DMS153 treated with DMSO at 0.1 percent for 48 hours (cell line): ENCODE measurements around the gene MYL5.
"Not testable (repeated sequence)": the region's sequence is repeated elsewhere in the genome, so short reads cannot be mapped to it uniquely, and the experiment has no call there.

Experiments
- DNase-seq: peaks from one replicate; lab custom pipeline; 2025; ENCODE audit not compliant: unreplicated experiment; lab: John Stamatoyannopoulos, UW

The MYL5 gene

DNA sequence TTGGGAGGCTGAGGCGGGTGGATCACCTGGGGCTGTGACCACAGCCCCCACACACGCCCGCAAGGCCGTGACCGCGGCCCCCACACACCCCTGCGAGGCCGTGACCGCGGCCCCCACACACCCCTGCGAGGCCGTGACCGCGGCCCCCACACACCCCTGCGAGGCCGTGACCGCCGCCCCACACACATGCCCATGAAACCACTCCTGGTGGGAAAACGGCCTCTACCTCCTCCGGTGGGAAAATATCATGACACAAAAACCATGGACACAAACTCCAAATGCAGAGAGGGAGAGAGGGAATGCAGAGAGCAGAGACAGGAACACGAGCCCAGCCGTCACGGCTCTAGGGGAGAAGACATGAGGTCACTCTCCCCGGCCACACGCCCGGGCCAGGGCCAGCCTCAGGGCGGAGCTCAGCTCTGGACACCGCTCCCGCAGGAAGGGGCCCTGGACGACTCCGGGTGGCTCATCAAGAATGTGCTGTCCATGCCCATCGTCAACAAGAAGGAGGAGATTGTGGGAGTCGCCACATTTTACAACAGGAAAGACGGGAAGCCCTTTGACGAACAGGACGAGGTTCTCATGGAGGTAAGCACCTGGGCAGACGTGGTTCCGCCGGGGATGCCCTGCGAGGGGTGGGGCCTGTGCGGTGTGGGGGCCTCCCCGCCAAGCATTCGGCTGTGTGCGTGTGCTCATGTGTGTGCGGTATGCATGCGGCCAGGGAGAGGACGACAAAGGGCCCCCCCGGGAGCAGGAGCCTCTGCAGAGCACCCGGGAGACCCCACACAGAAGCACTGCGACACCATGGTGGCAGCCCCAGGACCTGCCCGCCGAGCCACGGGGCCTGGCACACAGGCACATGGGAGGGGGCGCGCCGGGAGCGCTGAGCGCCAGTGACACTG, 17.7 kb upstream of the MYL5 start:
- DNase-seq: no peak

DNA sequence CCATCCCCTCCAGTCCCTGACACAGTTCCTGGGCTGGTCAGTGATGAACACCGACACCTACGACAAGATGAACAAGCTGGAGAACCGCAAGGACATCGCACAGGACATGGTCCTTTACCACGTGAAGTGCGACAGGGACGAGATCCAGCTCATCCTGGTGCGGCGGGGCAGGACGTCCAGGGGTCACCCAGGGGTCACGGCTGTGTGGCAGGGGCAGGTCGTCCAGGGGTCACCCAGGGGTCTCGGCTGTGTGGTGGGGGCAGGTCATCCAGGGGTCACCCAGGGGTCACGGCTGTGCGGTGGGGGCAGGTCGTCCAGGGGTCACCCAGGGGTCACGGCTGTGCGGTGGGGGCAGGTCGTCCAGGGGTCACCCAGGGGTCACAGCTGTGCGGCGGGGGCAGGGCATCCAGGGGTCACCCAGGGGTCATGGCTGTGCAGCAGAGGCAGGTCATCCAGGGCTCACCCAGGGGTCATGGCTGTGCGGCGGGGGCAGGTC, 17.0 kb upstream of the MYL5 start:
- no peak for DNase-seq

DNA sequence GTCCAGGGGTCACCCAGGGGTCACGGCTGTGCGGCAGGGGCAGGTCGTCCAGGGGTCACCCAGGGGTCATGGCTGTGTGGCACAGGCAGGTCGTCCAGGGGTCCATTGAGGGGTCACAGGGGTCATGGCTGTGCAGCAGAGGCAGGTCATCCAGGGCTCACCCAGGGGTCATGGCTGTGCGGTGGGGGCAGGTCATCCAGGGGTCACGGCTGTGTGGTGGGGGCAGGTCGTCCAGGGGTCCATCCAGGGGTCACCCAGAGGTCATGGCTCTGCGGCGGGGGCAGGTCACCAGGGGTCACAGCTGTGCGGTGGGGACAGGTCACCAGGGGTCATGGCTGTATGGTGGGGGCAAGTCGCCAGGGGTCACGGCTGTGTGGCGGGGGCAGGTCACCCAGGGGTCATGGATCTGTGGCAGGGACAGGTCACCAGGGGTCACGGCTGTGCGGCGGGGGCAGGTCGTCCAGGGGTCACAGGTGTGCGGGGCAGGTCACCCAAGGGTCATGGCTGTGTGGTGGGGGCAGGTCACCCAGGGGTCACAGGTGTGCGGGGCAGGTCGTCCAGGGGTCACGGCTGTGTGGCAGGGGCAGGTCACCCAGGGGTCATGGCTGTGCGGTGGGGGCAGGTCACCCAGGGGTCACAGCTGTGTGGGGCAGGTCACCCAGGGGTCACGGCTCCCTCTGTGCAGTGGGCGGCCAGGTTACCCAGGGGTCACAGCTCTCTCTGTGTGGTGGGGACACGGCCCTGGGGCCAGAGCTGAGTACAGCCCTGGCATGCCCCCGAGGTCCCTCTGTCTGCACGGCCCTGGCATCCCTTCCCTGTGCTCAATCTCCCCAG, 16.3 kb upstream of the MYL5 start:
- no peak for DNase-seq

DNA sequence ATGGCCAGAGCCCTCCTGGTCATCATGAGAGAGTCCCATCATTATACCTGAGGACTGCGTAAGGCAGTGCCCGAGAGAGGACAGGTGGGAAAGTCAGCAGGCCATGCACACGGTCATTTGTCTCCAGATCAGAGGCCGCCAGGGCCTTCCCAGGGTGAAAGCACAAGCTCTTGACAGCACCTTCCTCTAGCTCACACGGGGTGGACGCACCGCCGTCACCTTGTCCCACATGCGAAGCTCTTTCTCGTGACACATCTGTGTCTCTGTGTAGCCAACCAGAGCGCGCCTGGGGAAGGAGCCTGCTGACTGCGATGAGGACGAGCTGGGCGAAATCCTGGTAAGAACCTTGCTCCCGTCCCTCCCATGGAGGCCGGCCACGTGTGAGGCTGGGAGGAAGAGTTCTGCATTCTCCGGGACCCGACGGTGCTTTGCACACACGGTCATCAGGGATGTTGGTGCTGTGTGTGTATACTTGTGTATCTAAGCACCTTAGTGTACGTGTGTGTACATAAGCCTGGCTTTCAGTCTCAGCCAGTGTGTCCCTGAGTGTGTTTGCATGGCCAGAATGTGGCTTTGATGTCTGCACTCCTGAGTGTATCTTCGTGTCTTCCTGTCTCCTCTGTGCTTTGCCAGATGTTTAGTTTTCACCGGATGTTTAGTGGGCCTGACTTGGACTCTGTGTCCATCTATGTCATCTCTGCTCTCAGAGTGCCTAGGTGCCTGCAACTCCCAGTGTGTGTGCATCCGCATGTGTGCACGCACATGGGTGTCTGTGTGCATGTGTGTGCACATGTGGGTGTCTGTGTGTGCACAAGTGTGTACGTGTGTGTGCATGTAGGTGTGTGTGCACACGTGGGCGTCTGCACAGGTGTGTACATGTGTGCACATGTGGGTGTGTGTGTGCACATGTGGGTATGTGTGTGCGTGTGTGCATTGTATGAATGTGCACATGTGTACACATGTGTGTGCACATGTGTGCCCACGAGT, 15.4 kb upstream of the MYL5 start:
- no peak for DNase-seq

DNA sequence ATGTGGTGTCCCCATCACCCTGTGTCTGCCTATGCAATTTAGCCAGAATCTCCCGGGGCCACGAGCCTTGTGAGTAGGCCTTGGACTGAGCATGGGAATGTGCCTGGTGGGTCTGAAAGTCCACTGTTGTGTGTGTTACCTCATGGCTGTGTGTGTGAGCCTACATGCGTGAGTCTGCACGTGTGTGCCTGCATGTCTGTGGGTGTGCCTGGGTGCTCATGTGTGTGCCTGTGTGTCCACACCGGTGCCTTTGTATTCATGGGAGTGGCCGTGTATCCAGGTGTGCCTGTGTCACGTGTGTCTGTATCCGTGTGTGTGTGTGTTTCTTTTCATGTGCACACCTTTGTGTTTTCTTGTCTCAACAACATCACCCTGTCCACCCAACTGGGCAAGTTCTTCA, 14.5 kb upstream of the MYL5 start:
- DNase-seq: no peak

DNA sequence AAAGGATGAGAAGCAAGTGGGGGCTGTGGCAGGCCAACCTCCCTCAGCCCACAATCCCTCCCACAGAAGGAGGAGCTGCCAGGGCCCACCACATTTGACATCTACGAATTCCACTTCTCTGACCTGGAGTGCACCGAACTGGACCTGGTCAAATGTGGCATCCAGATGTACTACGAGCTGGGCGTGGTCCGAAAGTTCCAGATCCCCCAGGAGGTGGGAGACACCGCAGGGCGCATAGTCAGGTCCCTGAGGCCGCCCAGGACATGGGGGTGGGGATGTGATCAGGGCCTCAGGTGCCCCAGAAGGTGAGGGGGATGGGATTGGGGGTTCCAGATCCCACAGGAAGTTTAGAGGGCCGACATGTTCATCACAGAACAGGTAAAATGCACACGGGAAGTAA, 13.9 kb upstream of the MYL5 start:
- no peak for DNase-seq

DNA sequence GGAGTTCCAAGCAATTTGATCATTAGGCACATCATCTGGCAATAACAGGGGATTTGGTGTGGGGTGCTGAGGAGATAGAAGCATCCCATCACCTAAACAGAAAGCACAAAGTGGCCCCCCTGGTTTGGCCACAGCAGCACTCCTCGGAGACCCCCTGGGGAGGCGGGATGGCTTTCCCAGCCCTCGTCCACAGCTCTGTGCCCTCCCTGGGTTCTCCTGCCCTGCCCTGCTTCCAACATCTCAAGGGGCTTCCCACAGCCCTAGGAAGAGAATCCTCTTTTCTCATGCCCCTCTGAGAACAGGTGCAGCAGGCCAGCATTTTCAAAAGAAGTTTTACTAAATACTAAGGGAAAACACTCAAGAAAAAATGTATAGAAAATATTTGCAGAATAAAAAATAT, 13.1 kb upstream of the MYL5 start:
- no peak for DNase-seq

DNA sequence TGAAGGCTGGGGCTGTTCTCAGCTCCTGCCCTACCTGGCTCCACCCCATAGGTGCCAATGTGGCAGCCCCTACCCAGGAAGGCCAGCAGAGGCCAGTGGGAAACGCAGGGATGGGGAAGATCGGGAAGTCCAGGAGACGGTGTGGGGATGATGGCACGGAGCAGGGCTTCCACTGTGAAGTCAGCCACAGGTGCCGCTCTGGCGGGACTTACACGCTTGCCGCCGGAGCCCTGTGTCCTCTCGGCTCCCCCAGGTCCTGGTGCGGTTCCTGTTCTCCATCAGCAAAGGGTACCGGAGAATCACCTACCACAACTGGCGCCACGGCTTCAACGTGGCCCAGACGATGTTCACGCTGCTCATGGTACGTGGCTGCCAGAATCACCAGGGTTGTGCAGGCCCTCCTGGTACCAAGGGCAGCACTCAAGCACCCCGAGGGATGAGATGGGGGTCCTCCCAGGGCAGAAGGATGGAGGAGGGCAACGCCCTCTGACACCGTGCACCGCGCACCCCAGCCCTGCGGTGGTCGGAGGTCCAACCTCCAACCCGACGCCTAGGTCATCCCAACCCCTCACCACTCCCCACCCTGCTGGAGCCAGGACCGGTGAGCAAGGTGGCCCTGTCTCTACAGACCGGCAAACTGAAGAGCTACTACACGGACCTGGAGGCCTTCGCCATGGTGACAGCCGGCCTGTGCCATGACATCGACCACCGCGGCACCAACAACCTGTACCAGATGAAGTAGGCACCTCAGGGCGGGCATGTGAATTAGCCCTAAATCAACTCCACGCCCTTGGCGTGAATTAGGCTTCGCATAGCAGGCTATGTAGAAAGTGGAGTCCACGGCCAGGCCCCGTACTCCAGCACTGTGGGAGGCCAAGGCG, 12.2 kb upstream of the MYL5 start:
- no peak for DNase-seq

DNA sequence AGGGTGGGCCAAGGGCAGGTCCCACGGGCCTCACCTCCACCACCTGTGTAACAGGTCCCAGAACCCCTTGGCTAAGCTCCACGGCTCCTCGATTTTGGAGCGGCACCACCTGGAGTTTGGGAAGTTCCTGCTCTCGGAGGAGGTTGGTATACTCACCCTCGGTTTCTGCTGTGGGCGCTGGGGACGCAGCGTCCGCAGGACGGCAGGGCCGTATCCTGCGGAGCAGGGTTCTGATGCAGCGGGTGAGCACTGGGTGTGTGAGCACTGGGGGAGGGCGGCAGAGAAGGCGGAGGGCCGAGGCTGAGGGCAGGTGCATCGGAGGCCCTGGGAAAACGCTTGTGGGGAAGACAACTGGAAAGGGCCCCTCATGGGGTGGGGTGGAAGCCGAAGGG, 11.3 kb upstream of the MYL5 start:
- no peak for DNase-seq

DNA sequence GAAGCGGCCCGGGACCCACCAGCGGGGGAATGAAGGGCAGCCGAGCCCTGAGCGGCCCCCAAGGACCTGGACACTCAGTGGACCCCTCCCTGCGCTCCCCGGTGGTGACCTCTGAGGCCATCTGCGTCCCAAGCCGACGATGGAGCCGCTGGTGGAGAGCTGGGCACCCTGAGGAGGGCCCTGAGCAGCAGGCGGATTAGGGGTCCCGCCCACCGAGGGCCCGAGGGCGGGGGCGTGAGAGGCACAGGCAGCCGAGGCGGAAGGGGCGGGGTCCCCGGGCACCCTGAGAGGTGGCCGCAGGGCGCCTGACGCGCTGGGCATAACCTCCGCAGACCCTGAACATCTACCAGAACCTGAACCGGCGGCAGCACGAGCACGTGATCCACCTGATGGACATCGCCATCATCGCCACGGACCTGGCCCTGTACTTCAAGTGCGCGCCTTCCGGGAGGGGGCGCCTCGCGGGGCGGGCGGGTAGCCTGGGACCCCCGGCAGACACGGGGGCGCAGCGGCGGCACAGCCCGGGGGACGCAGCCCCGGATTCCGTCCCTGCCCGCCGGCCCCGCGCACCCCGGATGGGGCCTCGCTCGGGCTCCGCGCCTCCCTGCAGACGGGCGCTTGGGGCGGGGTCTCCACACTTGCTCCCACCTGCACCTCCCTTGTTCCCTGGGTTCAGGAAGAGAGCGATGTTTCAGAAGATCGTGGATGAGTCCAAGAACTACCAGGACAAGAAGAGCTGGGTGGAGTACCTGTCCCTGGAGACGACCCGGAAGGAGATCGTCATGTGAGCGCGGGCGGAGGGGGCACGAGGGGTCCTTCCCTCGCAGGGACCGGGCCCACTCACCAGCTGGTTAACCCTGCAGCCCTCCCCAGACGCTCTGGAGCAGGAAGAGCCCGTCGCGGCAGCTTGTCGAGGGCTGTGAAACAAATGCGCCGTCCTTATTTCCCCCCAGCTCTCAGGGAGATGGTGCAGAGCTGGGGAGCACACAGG, 10.6 kb upstream of the MYL5 start:
- DNase-seq: peak; percentile 2

DNA sequence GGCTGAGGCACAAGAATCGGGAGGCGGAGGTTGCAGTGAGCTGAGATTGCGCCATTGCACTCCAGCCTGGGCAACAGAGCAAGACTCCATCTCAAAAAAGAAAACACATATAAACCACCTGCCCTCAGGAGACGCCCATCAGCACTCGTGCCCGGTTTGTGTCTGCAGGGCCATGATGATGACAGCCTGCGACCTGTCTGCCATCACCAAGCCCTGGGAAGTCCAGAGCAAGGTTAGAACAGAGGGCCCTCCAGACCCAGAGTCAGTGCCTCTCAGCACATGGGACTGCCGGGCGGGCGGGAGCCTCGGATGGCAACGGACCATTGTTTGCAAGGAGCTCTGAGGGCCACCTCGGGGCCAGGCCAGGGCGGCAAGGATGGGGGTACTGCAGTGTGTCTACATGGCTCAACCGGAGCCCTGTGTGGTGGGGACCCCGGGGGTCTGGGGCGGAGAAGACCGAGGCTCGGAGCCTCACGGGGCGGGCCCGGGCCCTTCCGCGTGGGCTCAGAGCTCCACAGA, 9.6 kb upstream of the MYL5 start:
- DNase-seq: no peak

DNA sequence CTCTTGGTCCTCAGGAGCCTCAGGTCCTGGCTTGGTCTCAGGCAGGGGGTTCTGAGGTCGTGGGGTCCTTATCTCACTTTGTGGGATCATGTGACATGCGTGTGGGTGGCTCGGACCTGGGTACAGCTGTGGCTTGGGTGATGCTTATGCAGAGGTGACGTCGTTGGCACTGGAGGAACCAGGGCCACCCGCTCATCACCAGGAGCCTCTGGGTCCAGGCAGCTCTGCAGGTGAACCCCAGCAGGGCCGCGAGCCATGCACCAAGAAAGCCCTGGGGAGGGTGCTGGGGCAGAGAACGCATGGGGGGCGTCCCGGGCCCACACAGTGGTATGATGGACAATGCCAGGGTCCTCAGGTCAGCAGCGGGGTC, 9.0 kb upstream of the MYL5 start:
- no peak for DNase-seq

DNA sequence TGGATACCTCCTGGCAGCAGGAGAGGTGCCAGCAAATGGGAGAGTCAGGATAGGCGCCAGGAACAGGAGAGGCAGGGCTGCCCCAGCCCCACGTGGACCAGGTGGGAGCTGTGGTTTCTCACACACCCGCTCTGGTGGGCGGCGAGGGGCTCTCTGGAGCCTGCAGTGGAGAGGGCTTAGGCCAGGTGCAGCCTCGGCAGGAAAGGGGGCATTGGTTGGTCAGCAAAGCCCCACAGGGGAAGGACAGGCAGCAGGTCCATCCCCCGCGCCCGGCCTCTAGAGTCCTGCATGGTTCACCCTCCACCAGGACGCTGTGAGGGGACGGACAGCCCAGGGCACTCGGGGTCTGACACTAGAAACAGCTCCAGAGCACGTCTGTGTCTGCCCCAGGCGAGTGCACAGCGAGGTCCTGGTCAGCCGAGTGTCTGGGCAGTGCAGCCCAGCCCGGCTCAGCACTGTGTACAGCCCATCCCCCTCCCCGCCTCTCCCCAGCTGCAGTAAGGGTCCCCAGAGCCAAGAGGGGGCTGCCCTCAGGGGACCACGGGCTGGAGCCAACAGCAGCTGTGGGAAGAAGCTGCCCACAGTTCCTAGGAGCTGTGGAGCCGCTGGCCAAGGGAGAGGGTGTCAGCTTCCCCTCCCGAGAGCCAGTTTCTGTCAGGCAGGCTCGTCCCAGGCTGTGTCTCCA, 8.4 kb upstream of the MYL5 start:
- no peak for DNase-seq

DNA sequence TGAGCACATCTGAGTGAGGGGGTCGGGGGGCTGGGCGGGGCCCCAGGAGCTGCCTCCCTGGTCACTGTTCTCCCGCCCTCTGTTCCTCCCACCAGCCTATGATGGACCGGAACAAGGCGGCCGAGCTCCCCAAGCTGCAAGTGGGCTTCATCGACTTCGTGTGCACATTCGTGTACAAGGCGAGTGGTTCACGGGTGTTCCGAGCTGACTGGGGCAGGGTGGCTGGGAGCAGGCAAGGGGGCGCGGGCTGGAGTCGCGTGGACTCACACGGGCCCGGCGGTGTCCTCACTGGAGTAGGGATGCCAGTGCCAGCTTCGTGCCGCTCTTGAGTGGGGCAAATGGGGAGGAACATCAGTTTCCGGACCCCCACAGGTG, 7.9 kb upstream of the MYL5 start:
- no peak for DNase-seq

DNA sequence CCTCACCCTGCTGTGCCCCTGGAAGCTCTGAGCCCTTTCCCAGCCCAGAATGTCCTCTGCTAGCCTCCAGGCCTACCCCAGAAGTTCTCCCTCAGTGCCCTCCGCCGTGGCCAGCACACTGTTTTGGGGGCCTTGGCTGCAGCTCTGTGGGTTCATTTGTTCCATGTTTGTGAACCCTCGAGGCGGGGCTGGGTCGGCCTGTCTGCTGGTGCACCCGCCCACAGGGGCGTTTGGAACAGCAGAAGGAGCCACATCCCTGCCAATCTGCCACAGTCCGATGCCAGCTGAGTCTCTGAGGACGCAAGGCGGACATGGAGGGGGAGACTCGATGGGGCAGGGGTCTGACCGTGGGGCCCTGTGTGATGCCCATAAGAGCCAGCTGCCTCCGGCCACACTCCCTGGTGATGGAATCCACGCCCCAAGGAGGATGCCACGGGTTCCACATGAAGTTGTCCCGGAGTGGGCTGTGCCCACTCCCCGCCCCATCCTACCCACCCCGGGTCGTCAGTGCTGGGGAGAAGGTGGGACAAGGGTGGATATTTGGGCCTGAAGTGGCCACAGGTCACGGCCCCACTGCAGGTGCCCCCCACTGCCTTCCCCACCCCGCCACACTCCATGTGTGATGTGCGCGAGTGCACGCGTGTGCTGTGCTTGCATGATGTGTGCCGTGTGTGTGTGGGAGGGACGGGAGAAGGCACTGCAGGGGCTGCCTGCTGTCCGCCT, 7.4 kb upstream of the MYL5 start:
- DNase-seq: no peak

DNA sequence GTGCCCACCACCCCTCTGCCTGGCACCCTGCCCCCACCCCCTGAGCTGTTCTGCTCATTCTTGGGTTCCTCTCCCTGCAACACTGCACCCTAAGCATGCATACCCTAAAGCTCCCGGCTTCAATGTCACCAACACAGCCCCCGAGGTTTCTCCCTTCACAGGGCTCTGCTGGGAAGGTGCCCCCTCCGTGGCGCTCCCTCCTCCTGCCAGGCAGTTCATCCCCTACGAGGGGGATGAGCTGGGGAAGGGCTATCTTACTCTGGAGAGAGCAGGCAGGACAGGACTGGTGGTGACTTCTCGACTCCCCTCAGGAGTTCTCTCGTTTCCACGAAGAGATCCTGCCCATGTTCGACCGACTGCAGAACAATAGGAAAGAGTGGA, 6.8 kb upstream of the MYL5 start:
- DNase-seq: no peak

DNA sequence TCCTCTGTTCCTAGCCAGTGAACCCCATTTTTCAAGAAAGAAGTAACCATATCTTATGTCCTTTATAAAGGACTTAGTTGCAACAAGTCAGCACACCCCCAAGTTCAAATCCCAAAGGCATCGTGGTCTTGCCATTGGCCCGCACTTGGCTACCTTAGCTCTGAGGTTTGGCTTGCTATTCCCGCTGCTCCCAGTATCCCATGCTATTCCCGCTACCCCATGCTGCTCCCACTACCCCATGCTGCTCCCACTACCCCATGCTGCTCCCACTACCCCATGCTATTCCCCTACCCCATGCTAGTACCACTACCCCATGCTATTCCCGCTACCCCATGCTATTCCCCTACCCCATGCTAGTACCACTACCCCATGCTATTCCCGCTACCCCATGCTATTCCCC, 6.1 kb upstream of the MYL5 start:
- not testable (repeated sequence) for DNase-seq
